Esophagus squamous epithelium (tissue), 5 donors: Measurements from ENCODE around the gene L1TD1. TPM values are rescaled to one million over a fixed set of nuclear protein-coding genes. Genes with fewer than 3 reads are reported as not detected.

Experiments used
- DNase-seq: peaks from one replicate; lab custom pipeline; 2025; lab: John Stamatoyannopoulos, UW
- H3K27ac ChIP-seq, 4 donors: fragments of 200-600 bp; sonication (generic); one replicate each; pipeline ENCODE4 v1.5.1; 2016 to 2019; ENCODE audit warnings: mild to moderate bottlenecking in 1 of 4
- H3K27me3 ChIP-seq, 4 donors: fragments of 200-600 bp; sonication (generic); 1 replicate in 3 of 4; 2 replicates in 1 of 4; pipeline versions ENCODE4 v1.5.1 to v1.6.0; 2017 to 2021; ENCODE audit warnings: antibody characterized with exemption in 1 of 4
- H3K36me3 ChIP-seq, 3 donors: fragments of 200-600 bp; sonication (generic); one replicate each; pipeline ENCODE4 v1.5.1; 2016 to 2019
- H3K4me1 ChIP-seq, 3 donors: fragments of 200-600 bp; sonication (generic); one replicate each; pipeline ENCODE4 v1.5.1; 2017 to 2019
- H3K4me3 ChIP-seq, 4 donors: fragments of 200-600 bp; sonication (generic); 1 replicate in 3 of 4; 2 replicates in 1 of 4; pipeline ENCODE4 v1.5.1; 2016 to 2019; ENCODE audit warnings: mild to moderate bottlenecking in 2 of 4, moderate library complexity in 1 of 4
- H3K9me3 ChIP-seq, 3 donors: fragments of 200-600 bp; sonication (generic); one replicate each; pipeline ENCODE4 v1.5.1; 2016 to 2019
- POLR2A ChIP-seq, 4 donors: fragments of 450-650 bp; IDR thresholded peaks; one replicate each; pipeline ENCODE4 v1.6.1; 2017; ENCODE audit warnings: antibody characterized with exemption in 4 of 4, mild to moderate bottlenecking in 4 of 4, moderate library complexity in 3 of 4
- WGBS, 2 donors: methylation state at CpG; one replicate each; pipeline ENCODE4 v1.1.5; 2018; 5-methylcytosine and 5-hydroxymethylcytosine counted together
- intact Hi-C: fragments of 100-400 bp; cut with DNase I; formaldehyde crosslinking; loops from one replicate; pipeline ENCODE4 v1.15.0; 2022
- total RNA-seq, 4 donors: library from RNA; depleted of rRNA; stranded (reverse); fragments of >200 nt; gene quantifications; one replicate each; pipeline ENCODE4 v1.1.0, GENCODE V29; 2016
- TF ChIP-seq, protein P1 (sequence below), 6 experiments: fragments of 450-650 bp in 4 of 6; fragments of 200-600 bp in 2 of 6; sonication (generic) in 2 of 6; IDR thresholded peaks; one replicate each; pipeline ENCODE4 v1.5.1; 2016 to 2019; ENCODE audit warnings: antibody characterized with exemption in 6 of 6, mild to moderate bottlenecking in 4 of 6, moderate library complexity in 4 of 6
- donor health status: DM: yes; HTN: yes; CAD: no.

Gene L1TD1
- total RNA-seq, 4 donors from 2014 or later, result under 0.01 to 0.08 TPM; not detected in 2

GRCh38 chr1:62187548-62187947 lies 7.1 kb upstream of the L1TD1 start:
- Histone ChIP-seq H3K27ac (no peak overlapping the region), H3K4me1 (no peaks in the 10 kb centered on the region), H3K4me3 (no peak overlapping the region), H3K9me3 (no peaks in the 10 kb centered on the region), H3K36me3 (no peaks in the 10 kb centered on the region), H3K27me3 (no peaks in the 10 kb centered on the region)
- no peak for TF ChIP-seq POLR2A (IDR thresholded peaks at IDR 0.05)
- TF ChIP-seq, protein P1, sequence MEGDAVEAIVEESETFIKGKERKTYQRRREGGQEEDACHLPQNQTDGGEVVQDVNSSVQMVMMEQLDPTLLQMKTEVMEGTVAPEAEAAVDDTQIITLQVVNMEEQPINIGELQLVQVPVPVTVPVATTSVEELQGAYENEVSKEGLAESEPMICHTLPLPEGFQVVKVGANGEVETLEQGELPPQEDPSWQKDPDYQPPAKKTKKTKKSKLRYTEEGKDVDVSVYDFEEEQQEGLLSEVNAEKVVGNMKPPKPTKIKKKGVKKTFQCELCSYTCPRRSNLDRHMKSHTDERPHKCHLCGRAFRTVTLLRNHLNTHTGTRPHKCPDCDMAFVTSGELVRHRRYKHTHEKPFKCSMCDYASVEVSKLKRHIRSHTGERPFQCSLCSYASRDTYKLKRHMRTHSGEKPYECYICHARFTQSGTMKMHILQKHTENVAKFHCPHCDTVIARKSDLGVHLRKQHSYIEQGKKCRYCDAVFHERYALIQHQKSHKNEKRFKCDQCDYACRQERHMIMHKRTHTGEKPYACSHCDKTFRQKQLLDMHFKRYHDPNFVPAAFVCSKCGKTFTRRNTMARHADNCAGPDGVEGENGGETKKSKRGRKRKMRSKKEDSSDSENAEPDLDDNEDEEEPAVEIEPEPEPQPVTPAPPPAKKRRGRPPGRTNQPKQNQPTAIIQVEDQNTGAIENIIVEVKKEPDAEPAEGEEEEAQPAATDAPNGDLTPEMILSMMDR (IDR thresholded peaks at IDR 0.05), result no peak
- DNase-seq, result no peak
- intact Hi-C loops, result no loop called here
- 89 to 100% methylated on average over 3 to 5 of the region's 5 CpGs for WGBS, 2 donors

- Histone ChIP-seq H3K4me1 (no peaks in the 10 kb centered on the region), H3K27me3 (peaks cover 0 to 3% (median 0%) of the 10 kb centered on the region in 4 donors), H3K9me3 (no peaks in the 10 kb centered on the region), H3K27ac (no peak overlapping the region), H3K36me3 (no peaks in the 10 kb centered on the region), H3K4me3 (no peak overlapping the region)
- TF ChIP-seq, protein P1 (IDR thresholded peaks at IDR 0.05), result no peak
- no peak for TF ChIP-seq POLR2A (IDR thresholded peaks at IDR 0.05)
- intact Hi-C loops, result no loop called here
- WGBS, 2 donors, result 95 to 98% methylated on average over 4 to 8 of the region's 8 CpGs
- DNase-seq, result no peak
Measured at GRCh38 chr1:62188111-62188510, 6.5 kb upstream of the L1TD1 start.

DNA sequence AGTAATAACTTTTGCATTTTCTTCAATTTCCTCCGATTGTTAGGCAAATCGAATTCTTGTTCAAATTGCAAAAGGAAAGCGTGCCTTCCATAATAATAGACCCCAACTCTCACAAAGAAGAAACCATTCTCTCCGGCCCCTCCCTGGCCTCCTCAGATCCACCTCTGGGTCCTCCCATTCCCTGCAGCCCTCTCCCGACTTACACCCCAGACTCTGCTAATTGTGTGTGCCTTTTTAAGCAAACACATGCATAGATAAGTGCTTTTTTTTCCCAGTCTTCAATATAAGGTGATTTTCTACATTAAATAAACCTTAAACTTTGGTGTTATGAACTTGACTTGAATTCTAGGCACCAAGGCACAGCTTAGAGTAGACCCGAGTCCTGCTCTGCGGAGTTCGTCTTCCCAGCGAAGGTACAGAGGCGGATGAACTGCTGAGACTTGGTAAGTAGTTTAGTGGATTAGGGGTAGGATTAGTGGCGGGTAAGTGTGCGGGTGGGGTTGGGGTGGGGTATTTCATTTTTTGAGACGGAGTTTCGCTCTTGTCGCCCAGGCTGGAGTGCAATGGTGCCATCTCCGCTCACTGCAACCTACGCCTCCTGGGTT lies 1.5 kb downstream of the L1TD1 start:
- H3K36me3 ChIP-seq, result no peaks in the 10 kb centered on the region
- peaks cover 0 to 10% (median 0%) of the 10 kb centered on the region in 3 donors for H3K4me1 ChIP-seq
- no peaks in the 10 kb centered on the region for H3K9me3 ChIP-seq
- no peak overlapping the region for H3K27ac ChIP-seq
- H3K27me3 ChIP-seq, result peaks cover 0 to 41% (median 0%) of the 10 kb centered on the region in 4 donors
- WGBS, 2 donors, result 83 to 85% methylated on average over 16 to 17 of the region's 17 CpGs
- H3K4me3 ChIP-seq, result no peak overlapping the region
- intact Hi-C loops, result no loop called here
- DNase-seq, result no peak
- TF ChIP-seq, protein P1 (IDR thresholded peaks at IDR 0.05), result no peak
- no peak for TF ChIP-seq POLR2A (IDR thresholded peaks at IDR 0.05)

DNA sequence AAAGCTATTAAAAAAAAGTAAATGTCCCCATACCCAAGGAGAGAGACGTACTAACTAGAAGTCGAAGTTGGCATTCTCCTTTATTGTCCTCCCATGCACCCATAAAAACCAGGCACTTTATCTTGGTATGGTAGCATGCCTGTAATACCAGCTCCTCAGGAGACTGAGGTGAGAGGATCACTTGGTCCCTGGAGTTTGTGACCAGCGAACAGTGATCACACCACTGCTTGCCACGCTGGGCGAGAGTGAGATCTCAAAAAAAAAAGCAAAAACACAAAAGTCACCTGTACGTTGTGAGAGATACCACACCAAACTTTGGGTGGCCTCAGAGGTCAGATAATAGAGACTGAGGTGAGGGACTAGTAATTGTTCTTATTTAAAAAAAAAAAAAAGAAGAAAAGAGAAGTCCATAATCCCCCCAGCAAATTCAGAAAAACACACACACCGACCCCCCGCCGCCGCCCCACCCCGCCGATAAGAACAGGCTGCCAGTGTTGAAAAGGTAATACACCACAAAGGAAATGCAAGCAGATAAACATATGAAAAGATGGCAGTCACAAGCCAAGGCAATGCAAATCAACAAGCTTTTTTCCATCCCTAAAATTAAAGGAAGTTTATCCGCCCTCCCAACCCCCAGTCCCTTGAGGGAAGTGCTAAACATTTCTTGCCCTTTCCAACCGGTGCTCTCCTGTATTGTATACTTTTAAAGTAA lies 3.6 kb downstream of the L1TD1 start:
- Histone ChIP-seq H3K27me3 (peaks cover 0 to 37% (median 0%) of the 10 kb centered on the region in 4 donors), H3K9me3 (no peaks in the 10 kb centered on the region), H3K36me3 (no peaks in the 10 kb centered on the region), H3K4me3 (no peak overlapping the region), H3K4me1 (peaks cover 0 to 10% (median 0%) of the 10 kb centered on the region in 3 donors), H3K27ac (no peak overlapping the region)
- intact Hi-C loops, result no loop called here
- WGBS, 2 donors, result 56 to 63% methylated on average over 14 of the region's 14 CpGs
- TF ChIP-seq, protein P1 (IDR thresholded peaks at IDR 0.05), result no peak
- TF ChIP-seq POLR2A (IDR thresholded peaks at IDR 0.05), result no peak
- no peak for DNase-seq

GRCh38 chr1:62198781-62199125 lies 4.1 kb downstream of the L1TD1 start:
- Histone ChIP-seq H3K36me3 (no peaks in the 10 kb centered on the region), H3K27ac (no peak overlapping the region), H3K4me3 (no peak overlapping the region), H3K27me3 (peaks cover 0 to 32% (median 0%) of the 10 kb centered on the region in 4 donors), H3K9me3 (no peaks in the 10 kb centered on the region), H3K4me1 (peaks cover 0 to 10% (median 0%) of the 10 kb centered on the region in 3 donors)
- intact Hi-C loops, result no loop called here
- TF ChIP-seq POLR2A (IDR thresholded peaks at IDR 0.05), result no peak
- TF ChIP-seq, protein P1 (IDR thresholded peaks at IDR 0.05), result no peak
- WGBS, 2 donors, result 23 to 36% methylated on average over 3 of the region's 3 CpGs
- no peak for DNase-seq
